GM12878 (cell line): ENCODE results near the gene HS6ST3. TPM values are rescaled to one million over a fixed set of nuclear protein-coding genes. Genes with fewer than 3 reads are reported as not detected.

Source experiments
- ATAC-seq: fragments of 200-7000 bp; cut with Tn5 transposase; 3 replicates; pipeline ENCODE4 v1.9.1; 2020; ENCODE audit warnings: mild to moderate bottlenecking, moderate library complexity
- BruUV-seq: library from RNA; stranded (reverse); fragments of 400-500 nt; replicated peaks from 2 replicates; lab custom pipeline; 2021; lab: Mats Ljungman, UMichigan
- CTCF ChIA-PET: fragments of 300-600 bp; sonication (Branson Sonifier 250); formaldehyde crosslinking; extraction: SDS; loops from one replicate; lab custom pipeline; 2021; ENCODE audit warnings: inconsistent platforms; lab: Yijun Ruan, JAX
- POLR2A ChIA-PET: fragments of 350-600 bp; formaldehyde crosslinking; extraction: SDS; loops from one replicate; lab custom pipeline; 2021; ENCODE audit warnings: inconsistent platforms; lab: Charles Lee
- RAD21 ChIA-PET: fragments of 300-600 bp; sonication (Branson Sonifier 250); formaldehyde crosslinking; loops from one replicate; lab custom pipeline; 2023; ENCODE audit warnings: antibody characterized with exemption; ENCODE audit not compliant: unreplicated experiment; lab: Charles Lee
- SMC1A ChIA-PET: fragments of 300-600 bp; sonication (Branson Sonifier 250); formaldehyde crosslinking; loops from one replicate; lab custom pipeline; 2023; ENCODE audit not compliant: unreplicated experiment, uncharacterized antibody; lab: Charles Lee
- DNase-seq: peaks from one replicate; pipeline ENCODE4 v3.0.0-alpha.2; 2011; ENCODE audit warnings: low read depth, low spot score
- FAIRE-seq: peaks from 3 replicates; lab custom pipeline; 2011; peaks lifted over from hg19 to GRCh38; lab: Jason Lieb, UNC
- H2AFZ ChIP-seq: 2 replicates; pipeline ENCODE4 v1.6.0; 2011; ENCODE audit warnings: low read depth, low read length, control low read depth; ENCODE audit not compliant: control insufficient read depth
- H3K27ac ChIP-seq: 2 replicates; pipeline ENCODE4 v1.5.1; 2011; ENCODE audit warnings: control low read depth; ENCODE audit not compliant: control insufficient read depth, insufficient read depth
- H3K27me3 ChIP-seq, 2 experiments: replicated peaks in 1 of 2; 2 replicates each; pipeline versions ENCODE4 v1.6.0 to v1.6.1; 2011; ENCODE audit warnings: low read length in 1 of 2; ENCODE audit not compliant: control insufficient read depth in 2 of 2, insufficient read depth in 2 of 2
- H3K36me3 ChIP-seq, 2 experiments: 2 replicates each; pipeline ENCODE4 v1.5.1; 2011; ENCODE audit warnings: low read length in 1 of 2; ENCODE audit not compliant: control insufficient read depth in 2 of 2, insufficient read depth in 2 of 2
- H3K4me1 ChIP-seq: 2 replicates; pipeline ENCODE4 v1.6.1; 2011; ENCODE audit warnings: mild to moderate bottlenecking, low read length, moderate library complexity, mixed read lengths; ENCODE audit not compliant: control insufficient read depth, insufficient read depth
- H3K4me2 ChIP-seq: 2 replicates; pipeline ENCODE4 v1.6.0; 2011; ENCODE audit warnings: control low read depth; ENCODE audit not compliant: control insufficient read depth, insufficient read depth
- H3K4me3 ChIP-seq: fragments of 200-600 bp; sonication (generic); 2 replicates; pipeline ENCODE4 v1.5.1; 2016
- H3K79me2 ChIP-seq: 2 replicates; pipeline ENCODE4 v1.6.0; 2011; ENCODE audit warnings: low read length; ENCODE audit not compliant: control insufficient read depth, insufficient read depth
- H3K9ac ChIP-seq: 2 replicates; pipeline ENCODE4 v1.8.0; 2011; ENCODE audit warnings: low read length, control low read depth, mixed read lengths; ENCODE audit not compliant: control insufficient read depth, insufficient read depth
- H3K9me3 ChIP-seq: replicated peaks from 3 replicates; pipeline ENCODE4 v1.5.1; 2011; ENCODE audit warnings: mild to moderate bottlenecking, low read length; ENCODE audit not compliant: control insufficient read depth, insufficient read depth
- H4K20me1 ChIP-seq: 2 replicates; pipeline ENCODE4 v1.6.0; 2011; ENCODE audit not compliant: control insufficient read depth, insufficient read depth
- CBX3 ChIP-seq: fragments of 200-600 bp; sonication (generic); IDR thresholded peaks from 2 replicates; pipeline ENCODE4 v1.6.1; 2016; ENCODE audit warnings: low read depth, borderline replicate concordance
- DPF2 ChIP-seq: fragments of 450-650 bp; IDR thresholded peaks from 2 replicates; pipeline ENCODE4 v1.6.1; 2017; ENCODE audit warnings: mild to moderate bottlenecking
- EP300 ChIP-seq, 2 experiments: fragments of 150-350 bp in 1 of 2; IDR thresholded peaks; 2 replicates each; pipeline ENCODE4 v1.6.1; 2011 to 2012; ENCODE audit warnings: low read depth in 2 of 2, low read length in 2 of 2, borderline replicate concordance in 1 of 2, improper control_type of control experiment in 1 of 2, inconsistent platforms in 1 of 2; ENCODE audit not compliant: control insufficient read depth in 1 of 2
- FOXM1 ChIP-seq: IDR thresholded peaks from 2 replicates; pipeline ENCODE4 v1.6.1; 2012; ENCODE audit warnings: low read depth, mild to moderate bottlenecking, inconsistent platforms, low read length, moderate library complexity
- KLF5 ChIP-seq: fragments of 450-650 bp; IDR thresholded peaks from 2 replicates; pipeline ENCODE4 v1.6.1; 2014; ENCODE audit warnings: mild to moderate bottlenecking; ENCODE audit not compliant: partially characterized antibody
- MYC ChIP-seq: IDR thresholded peaks from 2 replicates; pipeline ENCODE4 v1.6.1; 2011; ENCODE audit warnings: mild to moderate bottlenecking, low read length, moderate library complexity, inconsistent platforms; ENCODE audit not compliant: insufficient read depth, insufficient replicate concordance, insufficient read length, severe bottlenecking
- NFXL1 ChIP-seq: fragments of 450-650 bp; IDR thresholded peaks from 2 replicates; pipeline ENCODE4 v1.6.1; 2017; ENCODE audit warnings: antibody characterized with exemption, mild to moderate bottlenecking, borderline replicate concordance
- POLR2AphosphoS5 ChIP-seq: IDR thresholded peaks from 2 replicates; pipeline ENCODE4 v1.6.1; 2011; ENCODE audit warnings: mild to moderate bottlenecking, low read length, inconsistent platforms
- ZNF384 ChIP-seq: IDR thresholded peaks from 2 replicates; pipeline ENCODE4 v1.6.1; 2012; ENCODE audit warnings: low read depth, mild to moderate bottlenecking, low read length, improper control_type of control experiment, borderline replicate concordance
- ZZZ3 ChIP-seq: IDR thresholded peaks from 2 replicates; pipeline ENCODE4 v1.6.1; 2011; ENCODE audit warnings: low read depth; ENCODE audit not compliant: control insufficient read depth, insufficient read length
- WGBS: methylation state at CpG from one replicate; pipeline ENCODE4 v1.1.6; 2016; ENCODE audit warnings: low lambda C conversion rate; ENCODE audit not compliant: insufficient replicate concordance, insufficient coverage; ENCODE audit errors: missing lambda C conversion rate; 5-methylcytosine and 5-hydroxymethylcytosine counted together
- in situ Hi-C: fragments of 300-500 bp; cut with MboI; formaldehyde crosslinking; loops from 9 replicates; pipeline ENCODE4 v1.14.3; 2018; ENCODE audit warnings: mixed read lengths
- intact Hi-C: fragments of 100-400 bp; cut with micrococcal nuclease; formaldehyde crosslinking; loops from one replicate; pipeline ENCODE4 v1.14.2; 2022; ENCODE audit not compliant: unreplicated experiment
- polyA plus RNA-seq, 11 experiments: library from polyadenylated mRNA; depleted of rRNA in 4 of 11; unstranded in 6 of 11; stranded (reverse) in 5 of 11; fragments of >200 nt; fragmentation: Nextera tagmentation in 4 of 11; fragmentation: Illumina TruSeq in 1 of 11; extraction: Ambion mirVana in 4 of 11; extraction: Trizol in 1 of 11; gene quantifications; 1 replicate in 1 of 11; 2 replicates in 10 of 11; pipeline versions ENCODE4 v1.2.1 to v1.2.3, GENCODE V29; 2011 to 2016; ENCODE audit warnings: inconsistent platforms in 2 of 11, missing spikeins in 2 of 11, low read depth in 1 of 11
- total RNA-seq, 4 experiments: library from RNA; depleted of rRNA in 3 of 4; stranded (reverse); fragments of >200 nt in 3 of 4; fragmentation: Illumina TruSeq in 1 of 4; extraction: Trizol in 1 of 4; gene quantifications; 2 replicates each; pipeline versions ENCODE4 v1.2.1 to v1.2.3, GENCODE V29; 2013 to 2021

The HS6ST3 gene
- total and polyA plus RNA-seq, 10 of the 15 experiments (the other 5 are each of a cell fraction or from before 2014, with no cell fraction given), result under 0.01 to 2.9 TPM; not detected in 8

DNA sequence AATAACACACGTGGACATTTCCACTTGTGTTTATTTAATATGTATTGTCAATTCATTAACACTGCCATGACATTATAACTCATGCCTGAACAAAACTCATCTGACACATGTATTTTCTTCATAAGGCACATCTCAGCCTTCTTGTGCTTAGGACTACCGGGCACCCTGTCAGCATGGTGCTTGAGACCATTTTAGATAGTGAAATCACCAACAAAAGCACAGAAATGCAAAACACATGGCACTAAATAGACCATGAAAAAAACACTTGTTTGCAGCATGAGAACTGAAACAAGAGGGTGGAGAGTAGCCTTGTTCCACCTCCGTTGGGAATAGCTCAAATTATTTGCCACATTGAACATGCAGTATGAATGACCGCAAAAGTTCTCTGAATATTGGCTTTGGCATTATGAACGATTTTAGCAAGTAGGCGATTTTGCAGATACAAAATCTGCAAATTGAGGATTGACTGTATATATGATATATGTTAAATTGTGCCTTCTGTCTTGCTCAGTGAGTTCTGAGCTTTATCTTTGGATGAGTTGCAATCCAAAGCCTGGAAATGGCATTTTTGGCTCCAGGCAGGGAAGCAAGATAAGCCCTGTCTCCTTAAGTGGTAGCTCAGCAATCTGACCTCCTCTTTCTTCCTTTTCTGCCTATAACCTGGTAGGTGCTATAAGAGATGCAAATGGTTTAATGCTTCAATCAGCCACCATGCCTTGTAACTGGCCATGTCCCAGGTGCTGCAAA is 328.2 kb downstream of the HS6ST3 start:
- Histone ChIP-seq H3K9ac (no peak overlapping the region), H3K4me2 (no peak overlapping the region), H2AFZ (no peak overlapping the region), H3K9me3 (no peaks in the 10 kb centered on the region)
- no peak for DNase-seq
- ATAC-seq, result no peak
- POLR2A ChIA-PET, result no interaction called here
- no peak for TF ChIP-seq DPF2
- no peak for TF ChIP-seq POLR2AphosphoS5
- no peak for TF ChIP-seq NFXL1
- no peak for TF ChIP-seq FOXM1
- TF ChIP-seq MYC, result no peak
- no peak for TF ChIP-seq EP300 (IDR thresholded peaks at IDR 0.05; ENCODE audit: borderline replicate concordance in 1 of 2, control insufficient read depth in 1 of 2, low read depth in 2 of 2, low read length in 2 of 2)
- no peak for TF ChIP-seq CBX3
- TF ChIP-seq ZNF384, result no peak
- no peak for TF ChIP-seq ZZZ3
- no peak for TF ChIP-seq KLF5
- TF ChIP-seq, all 136 proteins: peak for 0
- ChIA-PET RAD21 (no interaction called here), CTCF (no interaction called here), SMC1A (interaction anchor here (1.0 to 1.5 kb wide), 2 partner anchors 9 to 10 kb away, joined by 3 read pairs; no protein-coding TSS in a partner anchor)
- Histone ChIP-seq H3K27me3 (no peaks in the 10 kb centered on the region), H3K4me3 (no peak overlapping the region), H3K4me1 (no peaks in the 10 kb centered on the region), H3K27ac (no peak overlapping the region), H3K79me2 (no peaks in the 10 kb centered on the region), H4K20me1 (no peaks in the 10 kb centered on the region), H3K36me3 (no peaks in the 10 kb centered on the region)
- BruUV-seq, result no TSS peak
- FAIRE-seq, result no peak
- intact Hi-C loops, result no loop called here
- WGBS, result 19% methylated on average over 6 of the region's 6 CpGs
- in situ Hi-C loops, result no loop called here
